GM12872 (cell line): ENCODE results near the gene NAT16.

Experiments
- CTCF ChIP-seq: IDR thresholded peaks from 3 replicates; pipeline ENCODE4 v1.5.1; 2011; ENCODE audit warnings: low read depth, mild to moderate bottlenecking, low read length, moderate library complexity; ENCODE audit not compliant: insufficient read depth

NAT16 gene

GRCh38 chr7:101156277-101156676 is 23.8 kb downstream of the NAT16 start:
- TF ChIP-seq CTCF, result no peak

GRCh38 chr7:101155303-101155702 is 24.8 kb downstream of the NAT16 start:
- no peak for TF ChIP-seq CTCF

GRCh38 chr7:101154693-101155102 is 25.4 kb downstream of the NAT16 start:
- no peak for TF ChIP-seq CTCF

GRCh38 chr7:101153969-101154692 is 26.0 kb downstream of the NAT16 start, which contains the start of gene AP1S1:
TSS of gene AP1S1 (plus strand) at chr7:101154476. CDS start at chr7:101154515, 39 bp downstream.
- no peak for TF ChIP-seq CTCF

- TF ChIP-seq CTCF, result no peak
Measured at GRCh38 chr7:101151908-101152651, 28.0 kb downstream of the NAT16 start.

GRCh38 chr7:101140746-101141382 is 39.2 kb downstream of the NAT16 start:
- no peak for TF ChIP-seq CTCF

- no peak for TF ChIP-seq CTCF
Measured at GRCh38 chr7:101140339-101140699, 39.8 kb downstream of the NAT16 start.
